Esophagus squamous epithelium (tissue), 5 donors: ENCODE measurements around the gene KRTAP10-7. TPM values are rescaled to one million over a fixed set of nuclear protein-coding genes. Genes with fewer than 3 reads are reported as not detected.
"Not testable (repeated sequence)": the region's sequence is repeated elsewhere in the genome, so short reads cannot be mapped to it uniquely, and the experiment has no call there.

Source experiments
- DNase-seq: peaks from one replicate; lab custom pipeline; 2025; lab: John Stamatoyannopoulos, UW
- H3K27ac ChIP-seq, 4 donors: fragments of 200-600 bp; sonication (generic); one replicate each; pipeline ENCODE4 v1.5.1; 2016 to 2019; ENCODE audit warnings: mild to moderate bottlenecking in 1 of 4
- H3K27me3 ChIP-seq, 4 donors: fragments of 200-600 bp; sonication (generic); 1 replicate in 3 of 4; 2 replicates in 1 of 4; pipeline versions ENCODE4 v1.5.1 to v1.6.0; 2017 to 2021; ENCODE audit warnings: antibody characterized with exemption in 1 of 4
- H3K36me3 ChIP-seq, 3 donors: fragments of 200-600 bp; sonication (generic); one replicate each; pipeline ENCODE4 v1.5.1; 2016 to 2019
- H3K4me1 ChIP-seq, 3 donors: fragments of 200-600 bp; sonication (generic); one replicate each; pipeline ENCODE4 v1.5.1; 2017 to 2019
- H3K4me3 ChIP-seq, 4 donors: fragments of 200-600 bp; sonication (generic); 1 replicate in 3 of 4; 2 replicates in 1 of 4; pipeline ENCODE4 v1.5.1; 2016 to 2019; ENCODE audit warnings: mild to moderate bottlenecking in 2 of 4, moderate library complexity in 1 of 4
- H3K9me3 ChIP-seq, 3 donors: fragments of 200-600 bp; sonication (generic); one replicate each; pipeline ENCODE4 v1.5.1; 2016 to 2019
- CTCF ChIP-seq, 6 experiments: fragments of 450-650 bp in 4 of 6; fragments of 200-600 bp in 2 of 6; sonication (generic) in 2 of 6; IDR thresholded peaks; one replicate each; pipeline ENCODE4 v1.5.1; 2016 to 2019; ENCODE audit warnings: antibody characterized with exemption in 6 of 6, mild to moderate bottlenecking in 4 of 6, moderate library complexity in 4 of 6
- POLR2A ChIP-seq, 4 donors: fragments of 450-650 bp; IDR thresholded peaks; one replicate each; pipeline ENCODE4 v1.6.1; 2017; ENCODE audit warnings: antibody characterized with exemption in 4 of 4, mild to moderate bottlenecking in 4 of 4, moderate library complexity in 3 of 4
- WGBS, 2 donors: methylation state at CpG; one replicate each; pipeline ENCODE4 v1.1.5; 2018; 5-methylcytosine and 5-hydroxymethylcytosine counted together
- intact Hi-C: fragments of 100-400 bp; cut with DNase I; formaldehyde crosslinking; loops from one replicate; pipeline ENCODE4 v1.15.0; 2022
- total RNA-seq, 4 donors: library from RNA; depleted of rRNA; stranded (reverse); fragments of >200 nt; gene quantifications; one replicate each; pipeline ENCODE4 v1.1.0, GENCODE V29; 2016
- donor health status: DM: yes; HTN: yes; CAD: no.

KRTAP10-7 gene
- total RNA-seq, 4 donors from 2014 or later, result not detected

- no peak for TF ChIP-seq POLR2A (IDR thresholded peaks at IDR 0.05)
- no peak for TF ChIP-seq CTCF (IDR thresholded peaks at IDR 0.05)
- intact Hi-C loops, result no loop called here
- 50 to 71% methylated on average over 11 of the region's 11 CpGs for WGBS, 2 donors
- H3K4me1 ChIP-seq, result no peaks in the 10 kb centered on the region
- H3K36me3 ChIP-seq, result no peaks in the 10 kb centered on the region
- no peaks in the 10 kb centered on the region for H3K9me3 ChIP-seq
- H3K27ac ChIP-seq, result no peak overlapping the region
- peaks cover 0 to 65% (median 0%) of the 10 kb centered on the region in 4 donors for H3K27me3 ChIP-seq
- DNase-seq, result no peak
- no peak overlapping the region for H3K4me3 ChIP-seq
Measured at GRCh38 chr21:44598061-44598460, 2.3 kb upstream of the KRTAP10-7 start.

GRCh38 chr21:44599264-44600029 lies 950 bp upstream of the KRTAP10-7 start:
- WGBS, 2 donors, result 82 to 92% methylated on average over 7 to 8 of the region's 8 CpGs
- TF ChIP-seq CTCF (IDR thresholded peaks at IDR 0.05), result no peak
- TF ChIP-seq POLR2A (IDR thresholded peaks at IDR 0.05), result no peak
- H3K27me3 ChIP-seq, result peaks cover 0 to 67% (median 0%) of the 10 kb centered on the region in 4 donors

GRCh38 chr21:44601091-44601490 lies 694 bp downstream of the KRTAP10-7 start:
- DNase-seq, H3K4me1 ChIP-seq, H3K36me3 ChIP-seq, intact Hi-C loops, H3K27ac ChIP-seq, H3K9me3 ChIP-seq, H3K4me3 ChIP-seq: not testable (repeated sequence)
- TF ChIP-seq CTCF (IDR thresholded peaks at IDR 0.05), result peak in 1 of 6 experiments; percentile 32
- peaks cover 0 to 70% (median 0%) of the 10 kb centered on the region in 4 donors for H3K27me3 ChIP-seq
- 35% methylated on average over 7 of the region's 10 CpGs; no CpG with 5 or more reads in 1 of the 2 donors for WGBS, 2 donors

More at GRCh38 chr21:44599264-44600029, 950 bp upstream of the KRTAP10-7 start:
- Histone ChIP-seq H3K4me3 (no peak overlapping the region), H3K4me1 (no peaks in the 10 kb centered on the region), H3K9me3 (no peaks in the 10 kb centered on the region), H3K36me3 (no peaks in the 10 kb centered on the region), H3K27ac (no peak overlapping the region)
- intact Hi-C loops, result no loop called here
- DNase-seq, result no peak

GRCh38 chr21:44601596-44602462 lies 1.4 kb downstream of the KRTAP10-7 start:
- no peak for TF ChIP-seq POLR2A (IDR thresholded peaks at IDR 0.05)
- TF ChIP-seq CTCF (IDR thresholded peaks at IDR 0.05), result no peak
- Histone ChIP-seq H3K27ac (no peak overlapping the region), H3K4me3 (no peak overlapping the region), H3K4me1 (no peaks in the 10 kb centered on the region), H3K36me3 (no peaks in the 10 kb centered on the region), H3K9me3 (no peaks in the 10 kb centered on the region), H3K27me3 (peaks cover 0 to 69% (median 0%) of the 10 kb centered on the region in 4 donors)
- DNase-seq, result no peak
- 72 to 88% methylated on average over 11 to 19 of the region's 23 CpGs for WGBS, 2 donors
- intact Hi-C loops, result no loop called here

- Histone ChIP-seq H3K4me3 (no peak overlapping the region), H3K9me3 (no peaks in the 10 kb centered on the region), H3K27ac (no peak overlapping the region), H3K36me3 (no peaks in the 10 kb centered on the region), H3K27me3 (peaks cover 0 to 71% (median 0%) of the 10 kb centered on the region in 4 donors), H3K4me1 (no peaks in the 10 kb centered on the region)
- DNase-seq, result no peak
- WGBS, 2 donors, result no CpG with 5 or more reads among the region's 21 CpGs
- TF ChIP-seq POLR2A (IDR thresholded peaks at IDR 0.05), result no peak
- no peak for TF ChIP-seq CTCF (IDR thresholded peaks at IDR 0.05)
- intact Hi-C loops, result no loop called here
Measured at GRCh38 chr21:44602463-44602850, 2.1 kb downstream of the KRTAP10-7 start.
